SU-DHL-6 (cell line): ENCODE measurements around the gene VDR.

ENCODE experiments used
- H2AFZ ChIP-seq: fragments of 200-600 bp; sonication (generic); 2 replicates; pipeline ENCODE4 v1.6.1; 2014; ENCODE audit warnings: low read depth, mild to moderate bottlenecking, moderate library complexity, mixed read lengths, antibody characterized with exemption, low read length; ENCODE audit not compliant: severe bottlenecking
- H3F3A ChIP-seq: fragments of 200-600 bp; shearing (Covaris generic); 2 replicates; pipeline ENCODE4 v1.6.0; 2016; ENCODE audit warnings: antibody characterized with exemption, mild to moderate bottlenecking; ENCODE audit not compliant: insufficient read depth
- H3K27ac ChIP-seq: fragments of 200-600 bp; sonication (generic); 2 replicates; pipeline ENCODE4 v1.5.1; 2016; ENCODE audit warnings: low read depth, mild to moderate bottlenecking, low read length, moderate library complexity, mixed read lengths
- H3K27me3 ChIP-seq: fragments of 200-600 bp; sonication (generic), shearing (Covaris generic); 2 replicates; pipeline ENCODE4 v1.6.0; 2014; ENCODE audit warnings: mild to moderate bottlenecking, low read length
- H3K36me3 ChIP-seq: fragments of 200-600 bp; sonication (generic); 2 replicates; pipeline ENCODE4 v1.6.1; 2014; ENCODE audit warnings: mild to moderate bottlenecking, low read length, mixed read lengths
- H3K4me2 ChIP-seq: fragments of 300-600, 200-600 bp; shearing (Covaris generic), sonication (generic); 2 replicates; pipeline ENCODE4 v1.6.0; 2014; ENCODE audit warnings: low read length, low read depth, mild to moderate bottlenecking; ENCODE audit not compliant: poor library complexity, severe bottlenecking
- H3K4me3 ChIP-seq: fragments of 200-600 bp; sonication (generic); 2 replicates; pipeline ENCODE4 v1.5.1; 2014; ENCODE audit warnings: antibody characterized with exemption, low read length, mild to moderate bottlenecking, mixed read lengths; ENCODE audit not compliant: insufficient read depth, poor library complexity, severe bottlenecking
- H3K79me2 ChIP-seq: fragments of 200-600 bp; sonication (generic); 2 replicates; pipeline ENCODE4 v1.6.1; 2014; ENCODE audit warnings: mild to moderate bottlenecking, low read length, moderate library complexity; ENCODE audit not compliant: insufficient read depth
- H3K9ac ChIP-seq: fragments of 200-600 bp; sonication (generic); 2 replicates; pipeline ENCODE4 v1.7.0; 2014; ENCODE audit warnings: mild to moderate bottlenecking, low read length
- H3K9me2 ChIP-seq: fragments of 200-600 bp; sonication (generic); replicated peaks from 2 replicates; pipeline ENCODE4 v1.6.1; 2014; ENCODE audit warnings: low read length; ENCODE audit not compliant: insufficient read depth
- H3K9me3 ChIP-seq: fragments of 200-600 bp; sonication (generic); 2 replicates; pipeline ENCODE4 v1.6.1; 2014; ENCODE audit warnings: low read length, mixed read lengths; ENCODE audit not compliant: insufficient read depth
- H4K20me1 ChIP-seq: fragments of 200-600 bp; sonication (generic); 2 replicates; pipeline ENCODE4 v1.6.1; 2014; ENCODE audit warnings: low read depth, mild to moderate bottlenecking, antibody characterized with exemption, low read length, moderate library complexity, mixed read lengths
- CTCF ChIP-seq: fragments of 200-600 bp; sonication (generic); IDR thresholded peaks from one replicate; pipeline ENCODE4 v1.5.1; 2017; ENCODE audit warnings: antibody characterized with exemption, mild to moderate bottlenecking, low read length, moderate library complexity; ENCODE audit not compliant: insufficient read depth, poor library complexity, severe bottlenecking
- EZH2phosphoT487 ChIP-seq: fragments of 200-600 bp; sonication (generic), shearing (Covaris generic); conservative IDR thresholded peaks from 2 replicates; pipeline ENCODE4 v1.6.1; 2018; ENCODE audit warnings: mild to moderate bottlenecking, antibody characterized with exemption, low read length, moderate library complexity, mixed read lengths

Gene VDR

GRCh38 chr12:47909839-47910465, 5.2 kb upstream of the VDR start:
- Histone ChIP-seq H3K9ac (no peak overlapping the region), H4K20me1 (no peaks in the 10 kb centered on the region), H3K9me2 (no peaks in the 10 kb centered on the region), H2AFZ (no peak overlapping the region), H3K36me3 (no peaks in the 10 kb centered on the region), H3K27ac (no peak overlapping the region), H3K79me2 (no peaks in the 10 kb centered on the region), H3K4me3 (no peak overlapping the region), H3K4me2 (no peak overlapping the region), H3K27me3 (no peaks in the 10 kb centered on the region), H3K9me3 (no peaks in the 10 kb centered on the region), H3F3A (no peaks in the 10 kb centered on the region)
- no peak for TF ChIP-seq CTCF
- TF ChIP-seq EZH2phosphoT487, result no peak

GRCh38 chr12:47908738-47909137, 3.9 kb upstream of the VDR start:
- TF ChIP-seq EZH2phosphoT487, result no peak
- TF ChIP-seq CTCF, result no peak
- no peak overlapping the region for H3K4me2 ChIP-seq

GRCh38 chr12:47907851-47908454, 3.2 kb upstream of the VDR start:
- Histone ChIP-seq H2AFZ (no peak overlapping the region), H3K79me2 (no peaks in the 10 kb centered on the region), H3K9me3 (no peaks in the 10 kb centered on the region), H3K4me2 (no peak overlapping the region), H3F3A (no peaks in the 10 kb centered on the region), H4K20me1 (no peaks in the 10 kb centered on the region), H3K4me3 (no peak overlapping the region), H3K27ac (no peak overlapping the region), H3K9ac (no peak overlapping the region), H3K9me2 (no peaks in the 10 kb centered on the region), H3K27me3 (no peaks in the 10 kb centered on the region; the same call in 1 of the 2 replicates), H3K36me3 (no peaks in the 10 kb centered on the region)
- TF ChIP-seq EZH2phosphoT487 (no peak), CTCF (no peak)

More at GRCh38 chr12:47908738-47909137, 3.9 kb upstream of the VDR start:
- Histone ChIP-seq H3K9me2 (no peaks in the 10 kb centered on the region), H4K20me1 (no peaks in the 10 kb centered on the region), H3K36me3 (no peaks in the 10 kb centered on the region), H3K4me3 (no peak overlapping the region), H3F3A (no peaks in the 10 kb centered on the region), H3K27ac (no peak overlapping the region), H3K9me3 (no peaks in the 10 kb centered on the region), H3K27me3 (no peaks in the 10 kb centered on the region; the same call in 1 of the 2 replicates), H3K9ac (no peak overlapping the region), H2AFZ (no peak overlapping the region), H3K79me2 (no peaks in the 10 kb centered on the region)
